ENCODE results near the gene PIGZ.

PIGZ gene

DNA sequence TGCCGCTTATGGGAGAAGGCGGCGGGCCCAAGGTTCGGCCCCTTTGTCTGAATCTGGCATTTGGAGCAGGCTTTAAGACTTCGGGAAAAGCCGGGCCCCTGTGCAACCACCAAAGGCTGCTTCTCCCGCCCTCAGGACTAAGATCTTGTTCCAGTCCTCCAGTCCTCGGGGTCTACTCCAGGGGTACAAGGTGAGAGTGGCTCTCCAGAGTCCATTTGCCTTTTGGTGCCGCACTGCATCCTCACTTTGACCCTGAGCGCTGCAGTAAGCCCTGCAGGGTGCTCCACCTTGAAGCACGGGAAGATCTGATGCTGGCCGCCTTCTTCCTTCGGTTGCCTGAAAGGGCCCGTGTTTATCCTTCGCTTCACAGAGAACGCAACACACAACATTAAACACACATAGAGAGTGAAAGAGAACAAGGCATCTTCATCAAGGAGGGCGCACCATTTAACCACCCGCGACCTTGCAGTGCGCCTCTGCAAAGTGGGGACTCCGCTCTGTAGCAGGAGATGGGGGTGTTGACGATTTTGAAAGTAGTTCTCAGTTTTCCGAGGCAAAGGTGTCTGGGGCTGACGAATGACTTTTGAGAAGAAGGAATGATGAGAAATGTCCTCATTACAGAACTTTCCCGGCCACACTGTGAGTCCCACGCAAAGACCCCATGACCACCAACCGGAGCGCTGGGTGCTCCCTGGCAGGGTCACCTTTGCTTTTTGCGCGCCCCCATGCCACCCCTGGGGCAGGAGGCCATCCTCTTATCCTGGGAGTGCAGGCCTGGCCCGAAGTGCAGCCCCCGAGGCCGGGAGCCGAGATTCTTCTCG, 1.0 kb downstream of the PIGZ start:
- H3K4me1 ChIP-seq, result peaks cover 21 to 37% (median 34%) of the 10 kb centered on the region in 10 experiments
- peaks cover 0 to 15% (median 14%) of the 10 kb centered on the region in 11 experiments; a peak in 16 of 22 replicates for H3K9me3 ChIP-seq (replicated peaks in 1 of 11)
- TF ChIP-seq Cebpa-rat (IDR thresholded peaks at IDR 0.05), result no peak
- H3K9ac ChIP-seq, result peak overlapping the region in 10 of 11 experiments; percentile 82 to 91 (median 88); a peak in 20 of 22 replicates
- H3K36me3 ChIP-seq, result peaks cover 0 to 13% (median 8%) of the 10 kb centered on the region in 11 experiments; a peak in 13 of 22 replicates
- peak overlapping the region; percentile 72 to 92 (median 85) for H3K4me3 ChIP-seq
- H3K27ac ChIP-seq, result peak overlapping the region in 1 of 11 experiments; percentile 93; a peak in 1 of 22 replicates
- H3K27me3 ChIP-seq, result peaks cover 15 to 28% (median 18%) of the 10 kb centered on the region in 11 experiments
- H4K20me1 ChIP-seq, result peaks cover 0 to 14% (median 0%) of the 10 kb centered on the region in 11 experiments; a peak in 3 of 22 replicates
- peak overlapping the region; percentile 89 to 100 (median 99) for H3K4me2 ChIP-seq

DNA sequence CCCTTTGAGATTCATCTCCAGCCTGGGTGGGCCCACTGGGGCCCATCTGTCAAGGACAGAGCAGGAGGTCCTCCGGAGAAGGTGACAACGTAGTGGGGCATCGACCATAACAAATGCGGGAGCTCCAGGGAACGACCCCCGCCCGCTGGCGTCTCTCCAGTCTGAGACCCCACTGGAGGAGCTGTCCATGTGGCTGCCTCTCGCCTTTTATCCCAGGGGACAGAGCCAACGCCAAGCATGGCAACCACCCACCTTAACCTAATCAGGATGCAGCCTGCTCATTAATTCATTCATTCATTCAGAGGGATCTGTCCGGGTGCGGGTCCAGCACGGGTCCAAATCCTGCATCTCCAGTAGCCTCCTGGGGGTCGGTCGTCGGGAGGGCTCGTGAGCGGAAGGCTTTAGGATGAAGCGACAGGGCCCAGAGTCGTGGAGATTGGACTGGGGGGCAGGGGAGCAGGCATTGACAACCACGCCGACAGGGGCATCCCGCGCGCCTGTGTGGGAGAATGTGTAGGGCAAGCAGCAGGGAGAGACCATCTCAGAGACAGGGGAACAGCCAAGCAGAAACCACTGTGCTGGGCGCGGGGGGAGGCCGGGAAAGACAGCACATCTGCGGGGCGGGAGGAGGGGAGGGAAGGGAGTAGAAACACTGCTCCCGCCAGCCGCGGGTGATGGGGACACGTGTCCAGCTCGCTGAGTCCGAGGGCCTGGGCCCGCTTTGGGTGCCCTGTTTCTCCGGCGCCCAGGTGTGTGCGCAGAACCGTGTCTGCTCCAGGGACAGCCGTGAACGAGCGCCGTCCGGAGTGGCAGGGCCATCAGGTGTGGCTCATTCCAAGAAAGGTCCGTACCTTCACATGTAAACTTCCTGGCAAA, 1.9 kb downstream of the PIGZ start:
- no peak for TF ChIP-seq Cebpa-rat (IDR thresholded peaks at IDR 0.05)
- Histone ChIP-seq H3K27ac (no peak overlapping the region), H3K4me1 (peaks cover 21 to 45% (median 40%) of the 10 kb centered on the region in 10 experiments), H3K36me3 (peaks cover 0 to 13% (median 8%) of the 10 kb centered on the region in 11 experiments; a peak in 13 of 22 replicates), H3K4me2 (peak overlapping the region in 2 of 11 experiments; percentile 99 to 100; a peak in 1 of 22 replicates), H3K9ac (no peak overlapping the region), H4K20me1 (peaks cover 0 to 14% (median 0%) of the 10 kb centered on the region in 11 experiments; a peak in 3 of 22 replicates), H3K9me3 (replicated peaks in 1 of 11) (peaks cover 0 to 7% (median 6%) of the 10 kb centered on the region in 11 experiments; a peak in 13 of 22 replicates), H3K4me3 (no peak overlapping the region), H3K27me3 (peaks cover 15 to 28% (median 18%) of the 10 kb centered on the region in 11 experiments)

DNA sequence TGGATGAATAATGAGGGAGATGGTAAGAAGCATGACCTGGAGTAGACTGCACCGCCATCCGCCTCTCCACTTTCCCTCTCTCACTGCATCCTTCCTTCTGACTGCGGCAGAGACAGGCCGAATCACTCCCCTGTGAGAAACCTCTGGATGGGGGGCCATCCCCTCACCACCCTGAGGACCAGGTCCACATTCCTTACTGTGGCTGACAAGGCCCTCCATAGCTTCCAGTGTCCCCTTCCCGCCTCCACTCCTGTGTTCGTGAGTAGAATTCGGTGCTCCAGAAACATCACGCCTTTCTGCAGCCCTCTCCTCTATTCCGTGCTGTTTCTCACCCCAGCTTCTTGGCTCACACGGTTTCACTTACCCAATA, 2.8 kb downstream of the PIGZ start:
- peaks cover 9 to 22% (median 9%) of the 10 kb centered on the region in 11 experiments for H3K27me3 ChIP-seq
- no peak overlapping the region for H3K27ac ChIP-seq
- no peak for TF ChIP-seq Cebpa-rat (IDR thresholded peaks at IDR 0.05)
- H3K4me1 ChIP-seq, result peaks cover 16 to 40% (median 35%) of the 10 kb centered on the region in 10 experiments
- no peak overlapping the region for H3K9ac ChIP-seq
- no peak overlapping the region for H3K4me3 ChIP-seq
- no peak overlapping the region for H3K4me2 ChIP-seq
- peaks cover 0 to 13% (median 8%) of the 10 kb centered on the region in 11 experiments; a peak in 13 of 22 replicates for H3K36me3 ChIP-seq
- no peaks in the 10 kb centered on the region for H3K9me3 ChIP-seq (replicated peaks in 1 of 11)
- H4K20me1 ChIP-seq, result peaks cover 0 to 14% (median 0%) of the 10 kb centered on the region in 11 experiments; a peak in 3 of 22 replicates

DNA sequence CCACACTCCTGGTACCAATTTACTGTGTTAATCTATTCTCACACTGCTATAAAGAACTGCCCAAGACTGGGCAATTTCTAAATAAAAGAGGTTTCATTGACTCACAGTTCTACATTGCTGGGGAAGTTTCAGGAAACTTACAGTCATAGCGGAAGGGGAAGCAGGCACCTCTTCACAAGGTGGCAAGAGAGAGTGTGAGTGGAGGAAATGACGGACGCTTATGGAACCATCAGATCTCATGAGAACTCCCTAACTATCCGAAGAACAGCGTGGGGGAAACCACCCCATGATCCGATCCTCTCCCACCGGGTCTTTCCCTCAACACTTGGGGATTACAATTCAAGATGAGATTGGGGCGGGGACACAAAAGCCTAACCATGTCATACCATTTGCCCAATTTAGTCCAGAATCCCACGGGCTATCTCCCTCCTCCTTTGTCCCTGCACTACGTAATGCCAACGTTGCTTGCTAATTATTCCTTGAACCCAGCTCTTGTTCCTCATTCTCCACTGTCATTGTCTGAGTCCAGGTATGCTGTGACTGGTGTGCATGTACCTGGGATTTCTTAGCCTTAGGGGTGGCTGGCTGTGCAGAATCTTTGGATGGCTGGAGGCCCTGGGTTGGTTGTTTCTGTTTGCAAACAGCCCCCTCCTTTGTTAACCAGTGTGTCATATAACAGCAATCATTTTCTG, 3.4 kb downstream of the PIGZ start:
- H3K27ac ChIP-seq, result no peak overlapping the region
- H3K27me3 ChIP-seq, result peaks cover 4 to 16% (median 4%) of the 10 kb centered on the region in 11 experiments

DNA sequence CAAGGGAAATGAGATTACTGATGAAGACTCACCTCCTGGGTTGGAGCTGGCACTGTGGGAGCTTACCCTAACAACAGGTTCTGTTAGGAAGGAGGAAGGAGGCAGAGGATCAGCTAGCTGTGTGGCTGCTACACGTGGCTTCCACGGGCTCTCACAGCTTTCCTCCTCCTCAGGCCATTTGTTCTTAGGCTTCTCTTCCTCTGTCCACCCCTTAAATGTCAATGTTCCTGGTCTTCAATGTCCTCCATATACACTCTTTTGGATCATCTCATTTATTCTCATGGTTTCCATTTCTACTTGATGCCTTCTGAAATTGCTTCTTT, 5.0 kb downstream of the PIGZ start:
- peaks cover 0 to 13% (median 8%) of the 10 kb centered on the region in 11 experiments; a peak in 13 of 22 replicates for H3K36me3 ChIP-seq
- H3K27ac ChIP-seq, result no peak overlapping the region
- H3K9me3 ChIP-seq (replicated peaks in 1 of 11), result no peaks in the 10 kb centered on the region
- no peak for TF ChIP-seq Cebpa-rat (IDR thresholded peaks at IDR 0.05)
- H3K4me2 ChIP-seq, result peak overlapping the region in 7 of 11 experiments; percentile 43 to 81 (median 62); a peak in 11 of 22 replicates
- H3K4me1 ChIP-seq, result peaks cover 9 to 31% (median 27%) of the 10 kb centered on the region in 10 experiments; a peak in 18 of 20 replicates
- H3K4me3 ChIP-seq, result no peak overlapping the region
- H4K20me1 ChIP-seq, result peaks cover 0 to 14% (median 0%) of the 10 kb centered on the region in 11 experiments; a peak in 3 of 22 replicates
- H3K27me3 ChIP-seq, result peaks cover 0 to 12% (median 0%) of the 10 kb centered on the region in 11 experiments; a peak in 8 of 22 replicates
- H3K9ac ChIP-seq, result no peak overlapping the region

More for the DNA sequence above, 3.4 kb downstream of the PIGZ start:
- H3K4me1 ChIP-seq, result peaks cover 11 to 35% (median 30%) of the 10 kb centered on the region in 10 experiments
- H3K9ac ChIP-seq, result no peak overlapping the region
- H4K20me1 ChIP-seq, result peaks cover 0 to 14% (median 0%) of the 10 kb centered on the region in 11 experiments; a peak in 3 of 22 replicates
- TF ChIP-seq Cebpa-rat (IDR thresholded peaks at IDR 0.05), result no peak
- H3K9me3 ChIP-seq (replicated peaks in 1 of 11), result no peaks in the 10 kb centered on the region
- H3K36me3 ChIP-seq, result peaks cover 0 to 13% (median 8%) of the 10 kb centered on the region in 11 experiments; a peak in 13 of 22 replicates
- H3K4me2 ChIP-seq, result peak overlapping the region in 3 of 11 experiments; percentile 1 to 11 (median 2); a peak in 1 of 22 replicates
- H3K4me3 ChIP-seq, result no peak overlapping the region

DNA sequence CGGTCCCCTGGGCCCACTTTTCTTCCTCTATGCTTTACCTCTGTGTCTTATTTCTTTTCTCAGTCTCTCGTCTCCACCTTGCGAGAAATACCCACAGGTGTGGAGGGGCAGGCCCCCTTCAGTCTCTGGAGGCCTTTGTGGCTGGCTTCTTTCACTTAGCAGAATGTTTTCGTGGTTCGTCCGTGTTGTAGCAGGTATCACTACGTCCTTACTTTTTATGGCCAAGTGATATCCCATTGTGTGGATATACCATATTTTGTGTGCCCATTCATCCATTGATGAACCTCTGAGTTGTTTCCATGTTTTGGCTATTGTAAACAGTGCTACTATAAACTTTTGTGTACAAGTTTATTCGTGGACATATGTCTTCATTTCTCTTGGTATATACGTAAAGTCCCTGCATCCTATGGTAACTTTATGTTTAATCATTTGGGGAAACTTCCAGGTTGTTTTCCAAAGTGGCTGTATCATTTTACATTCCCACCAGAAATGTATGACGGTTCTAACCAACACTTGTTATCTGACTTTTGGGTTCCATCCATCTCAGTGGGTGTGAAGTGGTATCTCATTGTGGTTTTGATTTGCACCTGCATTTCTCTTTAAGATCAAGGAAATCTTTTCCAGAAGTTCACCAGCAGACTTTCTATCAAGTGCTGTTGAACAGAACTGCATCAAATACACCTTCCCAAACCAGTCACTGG, 5.6 kb downstream of the PIGZ start:
- TF ChIP-seq Cebpa-rat (IDR thresholded peaks at IDR 0.05), result no peak
- Histone ChIP-seq H3K4me2 (peak overlapping the region in 10 of 11 experiments; percentile 21 to 81 (median 61); a peak in 19 of 22 replicates), H3K4me1 (peaks cover 7 to 27% (median 23%) of the 10 kb centered on the region in 10 experiments; a peak in 18 of 20 replicates), H3K27ac (no peak overlapping the region), H3K36me3 (peaks cover 0 to 13% (median 8%) of the 10 kb centered on the region in 11 experiments; a peak in 13 of 22 replicates), H4K20me1 (peaks cover 0 to 11% (median 0%) of the 10 kb centered on the region in 11 experiments; a peak in 3 of 22 replicates), H3K9me3 (replicated peaks in 1 of 11) (no peaks in the 10 kb centered on the region), H3K4me3 (no peak overlapping the region), H3K27me3 (peaks cover 0 to 7% (median 0%) of the 10 kb centered on the region in 11 experiments; a peak in 7 of 22 replicates), H3K9ac (no peak overlapping the region)

DNA sequence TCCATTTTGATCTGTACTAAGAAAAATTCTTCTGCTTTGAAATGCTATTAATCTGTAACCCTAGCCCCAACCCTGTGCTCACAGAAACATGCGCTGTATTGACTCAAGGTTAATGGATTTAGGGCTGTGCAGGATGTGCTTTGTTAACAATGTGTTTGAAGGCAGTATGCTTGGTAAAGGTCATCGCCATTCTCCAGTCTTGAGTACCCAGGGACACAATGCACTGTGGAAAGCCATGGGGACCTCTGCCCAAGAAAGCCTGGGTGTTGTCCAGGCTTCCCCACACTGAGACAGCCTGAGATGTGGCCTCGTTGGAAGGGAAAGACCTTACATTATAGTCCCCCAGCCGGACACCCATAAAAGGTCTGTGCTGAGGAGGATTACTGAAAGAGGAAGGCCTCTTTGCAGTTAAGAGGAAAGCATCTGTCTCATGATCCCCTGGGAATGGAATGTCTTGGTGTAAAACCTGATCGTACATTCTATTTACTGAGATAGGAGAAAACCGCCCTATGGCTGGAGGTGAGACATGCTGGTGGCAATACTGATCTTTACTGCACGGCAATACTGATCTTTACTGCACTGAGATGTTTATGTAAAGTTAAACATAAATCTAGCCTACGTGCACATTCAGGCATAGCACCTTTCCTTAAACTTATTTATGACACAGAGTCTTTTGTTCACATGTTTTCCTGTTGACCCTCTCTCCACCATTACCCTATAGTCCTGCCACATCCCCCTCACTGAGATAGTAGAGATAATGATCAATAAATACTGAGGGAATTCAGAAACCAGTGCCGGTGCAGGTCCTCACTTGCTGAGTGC, 6.3 kb downstream of the PIGZ start:
- Histone ChIP-seq H3K4me2 (peak overlapping the region; percentile 17 to 81 (median 60); a peak in 19 of 22 replicates), H3K9me3 (replicated peaks in 1 of 11) (no peaks in the 10 kb centered on the region), H3K27me3 (no peaks in the 10 kb centered on the region), H4K20me1 (peaks cover 0 to 3% (median 0%) of the 10 kb centered on the region in 11 experiments; a peak in 2 of 22 replicates), H3K36me3 (peaks cover 0 to 13% (median 8%) of the 10 kb centered on the region in 11 experiments; a peak in 13 of 22 replicates), H3K9ac (no peak overlapping the region), H3K4me1 (peaks cover 0 to 22% (median 17%) of the 10 kb centered on the region in 10 experiments; a peak in 16 of 20 replicates), H3K27ac (no peak overlapping the region), H3K4me3 (no peak overlapping the region)
- TF ChIP-seq Cebpa-rat (IDR thresholded peaks at IDR 0.05), result no peak
